Fibroblast of lung (primary cell): ENCODE results near the gene ENTPD6. TPM values are rescaled to one million over a fixed set of nuclear protein-coding genes. Genes with fewer than 3 reads are reported as not detected.
"Not testable (repeated sequence)": the region's sequence is repeated elsewhere in the genome, so short reads cannot be mapped to it uniquely, and the experiment has no call there.

Experiments
- DNase-seq, 2 donors: peaks; one replicate each; pipeline versions ENCODE4 v3.0.0 to v3.0.0-alpha.2; 2010; ENCODE audit warnings: low read depth in 2 of 2
- H2AFZ ChIP-seq: 2 replicates; pipeline ENCODE4 v1.5.1; 2012; ENCODE audit warnings: low read length, control low read depth, inconsistent platforms
- H3K27ac ChIP-seq: 2 replicates; pipeline ENCODE4 v1.5.1; 2011; ENCODE audit warnings: low read length, control low read depth; ENCODE audit not compliant: insufficient read depth
- H3K27me3 ChIP-seq: 2 replicates; pipeline ENCODE4 v1.5.1; 2011; ENCODE audit warnings: mild to moderate bottlenecking, low read length; ENCODE audit not compliant: control insufficient read depth, insufficient read depth
- H3K36me3 ChIP-seq: 2 replicates; pipeline ENCODE4 v1.5.1; 2011; ENCODE audit warnings: low read length; ENCODE audit not compliant: control insufficient read depth, insufficient read depth
- H3K4me1 ChIP-seq: 2 replicates; pipeline ENCODE4 v1.5.1; 2011; ENCODE audit warnings: low read length; ENCODE audit not compliant: control insufficient read depth, insufficient read depth; ENCODE audit errors: extremely low read depth
- H3K4me2 ChIP-seq: 2 replicates; pipeline ENCODE4 v1.5.1; 2011; ENCODE audit warnings: low read length, control low read depth; ENCODE audit not compliant: insufficient read depth; ENCODE audit errors: extremely low read depth
- H3K4me3 ChIP-seq, 4 experiments: fragments of 200-600 bp in 1 of 4; sonication (generic) in 1 of 4; replicated peaks in 1 of 4; 2 replicates each; pipeline ENCODE4 v1.5.1; 2011 to 2016; ENCODE audit warnings: low read length in 4 of 4, low read depth in 3 of 4, mild to moderate bottlenecking in 3 of 4, control low read depth in 2 of 4, inconsistent platforms in 1 of 4, mixed read lengths in 1 of 4; ENCODE audit not compliant: insufficient read depth in 1 of 4; ENCODE audit errors: control extremely low read depth in 1 of 4
- H3K79me2 ChIP-seq: 2 replicates; pipeline ENCODE4 v1.5.1; 2012; ENCODE audit warnings: mild to moderate bottlenecking, low read length, inconsistent platforms; ENCODE audit not compliant: control insufficient read depth, insufficient read depth
- H3K9ac ChIP-seq: 2 replicates; pipeline ENCODE4 v1.5.1; 2011; ENCODE audit warnings: mild to moderate bottlenecking, low read length, control low read depth; ENCODE audit not compliant: insufficient read depth
- H3K9me3 ChIP-seq: 2 replicates; pipeline ENCODE4 v1.5.1; 2012; ENCODE audit warnings: low read depth, low read length; ENCODE audit not compliant: control insufficient read depth, insufficient read depth
- H4K20me1 ChIP-seq: 2 replicates; pipeline ENCODE4 v1.5.1; 2011; ENCODE audit warnings: low read length; ENCODE audit not compliant: control insufficient read depth, insufficient read depth; ENCODE audit errors: extremely low read depth
- EZH2 ChIP-seq: IDR thresholded peaks from 2 replicates; pipeline ENCODE4 v1.5.1; 2012; ENCODE audit warnings: low read length, control low read depth, mild to moderate bottlenecking; ENCODE audit errors: missing control alignments
- polyA plus RNA-seq, 2 donors: library from polyadenylated mRNA; depleted of rRNA in 1 of 2; stranded (reverse) in 1 of 2; unstranded in 1 of 2; fragments of >200 nt; gene quantifications; 2 replicates each; pipeline ENCODE4 v1.2.1, GENCODE V29; 2011 to 2012; ENCODE audit warnings: missing spikeins in 1 of 2
- total RNA-seq: library from RNA; depleted of rRNA; stranded (reverse); fragments of >200 nt; gene quantifications from 2 replicates; pipeline ENCODE4 v1.2.1, GENCODE V29; 2014
- TF ChIP-seq, protein P1 (sequence below), 2 donors: IDR thresholded peaks in 1 of 2; conservative IDR thresholded peaks in 1 of 2; 1 replicate in 1 of 2; 2 replicates in 1 of 2; pipeline ENCODE4 v1.5.1; 2011 to 2012; ENCODE audit warnings: low read length in 2 of 2, control low read depth in 1 of 2, inconsistent platforms in 1 of 2, low read depth in 1 of 2, mild to moderate bottlenecking in 1 of 2

ENTPD6 gene
- total and polyA plus RNA-seq, 2 donors (not counting 1 experiment from before 2014, with no cell fraction given) = 45.7 to 56.5 TPM

- Histone ChIP-seq H3K4me2 (no peak overlapping the region), H3K4me3 (no peak overlapping the region), H4K20me1 (no peaks in the 10 kb centered on the region), H3K4me1 (peaks cover 7% of the 10 kb centered on the region), H3K9ac (no peak overlapping the region), H2AFZ (no peak overlapping the region), H3K27ac (no peak overlapping the region), H3K36me3 (no peaks in the 10 kb centered on the region), H3K79me2 (no peaks in the 10 kb centered on the region), H3K27me3 (peaks cover 2% of the 10 kb centered on the region), H3K9me3 (no peaks in the 10 kb centered on the region)
- DNase-seq = peak; percentile 91 to 98
- TF ChIP-seq, protein P1, sequence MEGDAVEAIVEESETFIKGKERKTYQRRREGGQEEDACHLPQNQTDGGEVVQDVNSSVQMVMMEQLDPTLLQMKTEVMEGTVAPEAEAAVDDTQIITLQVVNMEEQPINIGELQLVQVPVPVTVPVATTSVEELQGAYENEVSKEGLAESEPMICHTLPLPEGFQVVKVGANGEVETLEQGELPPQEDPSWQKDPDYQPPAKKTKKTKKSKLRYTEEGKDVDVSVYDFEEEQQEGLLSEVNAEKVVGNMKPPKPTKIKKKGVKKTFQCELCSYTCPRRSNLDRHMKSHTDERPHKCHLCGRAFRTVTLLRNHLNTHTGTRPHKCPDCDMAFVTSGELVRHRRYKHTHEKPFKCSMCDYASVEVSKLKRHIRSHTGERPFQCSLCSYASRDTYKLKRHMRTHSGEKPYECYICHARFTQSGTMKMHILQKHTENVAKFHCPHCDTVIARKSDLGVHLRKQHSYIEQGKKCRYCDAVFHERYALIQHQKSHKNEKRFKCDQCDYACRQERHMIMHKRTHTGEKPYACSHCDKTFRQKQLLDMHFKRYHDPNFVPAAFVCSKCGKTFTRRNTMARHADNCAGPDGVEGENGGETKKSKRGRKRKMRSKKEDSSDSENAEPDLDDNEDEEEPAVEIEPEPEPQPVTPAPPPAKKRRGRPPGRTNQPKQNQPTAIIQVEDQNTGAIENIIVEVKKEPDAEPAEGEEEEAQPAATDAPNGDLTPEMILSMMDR (conservative IDR thresholded peaks at IDR 0.05 in 1 of 2, IDR thresholded peaks at IDR 0.05 in 1 of 2; ENCODE audit: low read depth in 1 of 2, low read length in 2 of 2) = peak; percentile 89 to 95
- no peak for TF ChIP-seq EZH2
Observed at GRCh38 chr20:25178563-25179438, 16.7 kb upstream of the ENTPD6 start.

GRCh38 chr20:25179439-25180089 lies 15.9 kb upstream of the ENTPD6 start:
- Histone ChIP-seq H4K20me1 (no peaks in the 10 kb centered on the region), H3K4me2 (no peak overlapping the region), H3K79me2 (no peaks in the 10 kb centered on the region), H3K4me3 (no peak overlapping the region), H3K9me3 (no peaks in the 10 kb centered on the region), H3K27ac (no peak overlapping the region), H3K4me1 (peaks cover 7% of the 10 kb centered on the region), H2AFZ (no peak overlapping the region), H3K27me3 (peaks cover 2% of the 10 kb centered on the region), H3K9ac (no peak overlapping the region), H3K36me3 (no peaks in the 10 kb centered on the region)
- DNase-seq = no peak
- TF ChIP-seq EZH2 = no peak
- TF ChIP-seq, protein P1 (conservative IDR thresholded peaks at IDR 0.05 in 1 of 2, IDR thresholded peaks at IDR 0.05 in 1 of 2; ENCODE audit: low read depth in 1 of 2, low read length in 2 of 2) = no peak

- not testable (repeated sequence) for H3K36me3 ChIP-seq, DNase-seq, H3K27ac ChIP-seq, H3K79me2 ChIP-seq, H2AFZ ChIP-seq, H3K4me2 ChIP-seq, H3K9ac ChIP-seq, H3K9me3 ChIP-seq, H3K4me3 ChIP-seq, H4K20me1 ChIP-seq, H3K4me1 ChIP-seq
- H3K27me3 ChIP-seq = peaks cover 12% of the 10 kb centered on the region
Observed at GRCh38 chr20:25184391-25184790, 11.1 kb upstream of the ENTPD6 start.
